ENCODE data around the gene PTCH1. TPM values are rescaled to one million over a fixed set of nuclear protein-coding genes. Genes with fewer than 3 reads are reported as not detected.

PTCH1 gene
- polyA plus RNA-seq, 2 of the 4 experiments (the other 2 are of a cell fraction): 1.9 to 4.8 TPM

DNA sequence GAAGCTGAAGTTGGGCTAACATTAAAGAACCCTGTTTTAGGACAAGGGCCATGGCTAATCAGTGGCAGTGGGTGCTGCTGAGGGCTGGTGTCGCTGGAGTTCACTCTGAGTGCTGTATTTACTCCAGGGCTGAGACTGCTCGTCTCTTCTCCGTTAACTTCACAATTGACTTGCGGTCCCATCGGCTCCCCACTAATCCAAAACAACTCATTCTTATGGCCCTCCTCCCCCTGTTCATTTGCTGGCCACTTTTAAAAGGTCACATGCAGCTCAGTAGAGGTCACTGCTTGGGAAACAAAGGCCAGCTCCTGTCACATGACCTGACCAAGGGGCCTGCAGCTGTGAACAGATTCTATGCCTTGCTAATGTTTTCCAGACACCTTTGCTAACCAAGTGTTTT lies 38.4 kb downstream of the PTCH1 start:
- no peaks in the 10 kb centered on the region for H3K4me1 ChIP-seq
- ChIA-PET CTCF (interaction anchor here (1.0 to 1.4 kb wide), 2 partner anchors 13 to 16 kb away, joined by 3 to 4 read pairs; no protein-coding TSS in a partner anchor), POLR2A (no interaction called here)
- H3K4me3 ChIP-seq: no peak overlapping the region
- no peaks in the 10 kb centered on the region for H3K9me3 ChIP-seq
- whole genome bisulfite sequencing (ENCODE audit: missing lambda C conversion rate): 94% methylated on average over 5 of the region's 5 CpGs
- no peak overlapping the region for H3K27ac ChIP-seq
- H3K4me2 ChIP-seq: no peak overlapping the region
- DNase-seq (ENCODE audit: low read depth in 1 of 2, low spot score in 1 of 2) (no peak), FAIRE-seq (no peak), ATAC-seq (no peak)
- TF ChIP-seq RARB (CRISPR knock-in tag; IDR thresholded peaks at IDR 0.05) (no peak), NPAS2 (CRISPR knock-in tag; IDR thresholded peaks at IDR 0.05; ENCODE audit: borderline replicate concordance) (no peak), FOSL2 (IDR thresholded peaks at IDR 0.05) (no peak), FOSL2 (CRISPR knock-in tag; IDR thresholded peaks at IDR 0.05) (no peak), KDM1A (IDR thresholded peaks at IDR 0.05; ENCODE audit: low read depth) (no peak), RFX5 (IDR thresholded peaks at IDR 0.05) (no peak), HOXB13 (CRISPR knock-in tag; IDR thresholded peaks at IDR 0.05; ENCODE audit: low read depth) (no peak), CHD4 (IDR thresholded peaks at IDR 0.05; ENCODE audit: borderline replicate concordance) (no peak), EP300 (IDR thresholded peaks at IDR 0.05) (no peak), MAZ (IDR thresholded peaks at IDR 0.05; ENCODE audit: borderline replicate concordance, low read depth, low read length) (no peak), ZC3H11A (IDR thresholded peaks at IDR 0.05) (no peak), CEBPB (IDR thresholded peaks at IDR 0.05) (no peak), SREBF2 (IDR thresholded peaks at IDR 0.05) (no peak), PHF8 (IDR thresholded peaks at IDR 0.05; ENCODE audit: borderline replicate concordance, low read depth) (no peak)
- TF ChIP-seq, protein P1, sequence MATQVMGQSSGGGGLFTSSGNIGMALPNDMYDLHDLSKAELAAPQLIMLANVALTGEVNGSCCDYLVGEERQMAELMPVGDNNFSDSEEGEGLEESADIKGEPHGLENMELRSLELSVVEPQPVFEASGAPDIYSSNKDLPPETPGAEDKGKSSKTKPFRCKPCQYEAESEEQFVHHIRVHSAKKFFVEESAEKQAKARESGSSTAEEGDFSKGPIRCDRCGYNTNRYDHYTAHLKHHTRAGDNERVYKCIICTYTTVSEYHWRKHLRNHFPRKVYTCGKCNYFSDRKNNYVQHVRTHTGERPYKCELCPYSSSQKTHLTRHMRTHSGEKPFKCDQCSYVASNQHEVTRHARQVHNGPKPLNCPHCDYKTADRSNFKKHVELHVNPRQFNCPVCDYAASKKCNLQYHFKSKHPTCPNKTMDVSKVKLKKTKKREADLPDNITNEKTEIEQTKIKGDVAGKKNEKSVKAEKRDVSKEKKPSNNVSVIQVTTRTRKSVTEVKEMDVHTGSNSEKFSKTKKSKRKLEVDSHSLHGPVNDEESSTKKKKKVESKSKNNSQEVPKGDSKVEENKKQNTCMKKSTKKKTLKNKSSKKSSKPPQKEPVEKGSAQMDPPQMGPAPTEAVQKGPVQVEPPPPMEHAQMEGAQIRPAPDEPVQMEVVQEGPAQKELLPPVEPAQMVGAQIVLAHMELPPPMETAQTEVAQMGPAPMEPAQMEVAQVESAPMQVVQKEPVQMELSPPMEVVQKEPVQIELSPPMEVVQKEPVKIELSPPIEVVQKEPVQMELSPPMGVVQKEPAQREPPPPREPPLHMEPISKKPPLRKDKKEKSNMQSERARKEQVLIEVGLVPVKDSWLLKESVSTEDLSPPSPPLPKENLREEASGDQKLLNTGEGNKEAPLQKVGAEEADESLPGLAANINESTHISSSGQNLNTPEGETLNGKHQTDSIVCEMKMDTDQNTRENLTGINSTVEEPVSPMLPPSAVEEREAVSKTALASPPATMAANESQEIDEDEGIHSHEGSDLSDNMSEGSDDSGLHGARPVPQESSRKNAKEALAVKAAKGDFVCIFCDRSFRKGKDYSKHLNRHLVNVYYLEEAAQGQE (IDR thresholded peaks at IDR 0.05): no peak
- TF ChIP-seq, protein P2, sequence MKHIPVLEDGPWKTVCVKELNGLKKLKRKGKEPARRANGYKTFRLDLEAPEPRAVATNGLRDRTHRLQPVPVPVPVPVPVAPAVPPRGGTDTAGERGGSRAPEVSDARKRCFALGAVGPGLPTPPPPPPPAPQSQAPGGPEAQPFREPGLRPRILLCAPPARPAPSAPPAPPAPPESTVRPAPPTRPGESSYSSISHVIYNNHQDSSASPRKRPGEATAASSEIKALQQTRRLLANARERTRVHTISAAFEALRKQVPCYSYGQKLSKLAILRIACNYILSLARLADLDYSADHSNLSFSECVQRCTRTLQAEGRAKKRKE (CRISPR knock-in tag; IDR thresholded peaks at IDR 0.05; ENCODE audit: low read depth): no peak
- TF ChIP-seq, protein P3, sequence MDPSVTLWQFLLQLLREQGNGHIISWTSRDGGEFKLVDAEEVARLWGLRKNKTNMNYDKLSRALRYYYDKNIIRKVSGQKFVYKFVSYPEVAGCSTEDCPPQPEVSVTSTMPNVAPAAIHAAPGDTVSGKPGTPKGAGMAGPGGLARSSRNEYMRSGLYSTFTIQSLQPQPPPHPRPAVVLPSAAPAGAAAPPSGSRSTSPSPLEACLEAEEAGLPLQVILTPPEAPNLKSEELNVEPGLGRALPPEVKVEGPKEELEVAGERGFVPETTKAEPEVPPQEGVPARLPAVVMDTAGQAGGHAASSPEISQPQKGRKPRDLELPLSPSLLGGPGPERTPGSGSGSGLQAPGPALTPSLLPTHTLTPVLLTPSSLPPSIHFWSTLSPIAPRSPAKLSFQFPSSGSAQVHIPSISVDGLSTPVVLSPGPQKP (IDR thresholded peaks at IDR 0.05; ENCODE audit: low read depth, low read length): no peak

DNA sequence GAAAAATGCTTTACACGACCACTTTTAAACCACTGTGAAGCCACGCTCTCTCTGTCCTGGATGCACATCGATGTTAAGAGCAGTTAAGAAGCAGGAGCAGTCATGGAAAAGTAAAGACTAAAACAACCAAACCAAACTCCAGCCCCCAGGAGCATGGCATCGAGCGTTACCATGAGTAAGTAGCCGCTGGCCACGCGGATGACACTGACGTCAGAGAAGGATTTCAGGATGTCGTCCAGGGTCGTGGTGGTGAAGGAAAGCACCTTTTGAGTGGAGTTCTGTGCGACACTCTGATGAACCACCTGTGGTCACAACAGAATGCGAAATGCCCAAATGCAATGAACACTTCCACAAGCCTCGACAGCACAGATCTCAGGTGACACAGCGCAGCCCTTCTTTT lies 38.9 kb downstream of the PTCH1 start:
- H3K4me2 ChIP-seq: no peak overlapping the region
- DNase-seq (ENCODE audit: low read depth in 1 of 2, low spot score in 1 of 2) (no peak), FAIRE-seq (no peak), ATAC-seq (no peak)
- POLR2A ChIA-PET: no interaction called here
- 89% methylated on average over 15 of the region's 15 CpGs for WGBS (ENCODE audit: missing lambda C conversion rate)
- H3K4me3 ChIP-seq: no peak overlapping the region
- H3K9me3 ChIP-seq: no peaks in the 10 kb centered on the region
- no peaks in the 10 kb centered on the region for H3K4me1 ChIP-seq
- CTCF ChIA-PET: interaction anchor here (1.0 to 1.4 kb wide), 2 partner anchors 12 to 17 kb away, joined by 3 to 4 read pairs; no protein-coding TSS in a partner anchor
- TF ChIP-seq EP300 (IDR thresholded peaks at IDR 0.05) (no peak), TP53 (CRISPR knock-in tag; IDR thresholded peaks at IDR 0.05) (no peak), MYC (IDR thresholded peaks at IDR 0.05; ENCODE audit: borderline replicate concordance, low read length) (no peak), RNF2 (IDR thresholded peaks at IDR 0.05; ENCODE audit: borderline replicate concordance, low read depth) (no peak), TFCP2L1 (CRISPR knock-in tag; IDR thresholded peaks at IDR 0.05) (no peak), NFE2L2 (conservative IDR thresholded peaks at IDR 0.05; ENCODE audit: low read length) (no peak), MAZ (IDR thresholded peaks at IDR 0.05; ENCODE audit: borderline replicate concordance, low read depth, low read length) (no peak), EHF (CRISPR knock-in tag; IDR thresholded peaks at IDR 0.05) (no peak), BHLHE40 (IDR thresholded peaks at IDR 0.05; ENCODE audit: low read depth, low read length) (no peak), HOXB13 (CRISPR knock-in tag; IDR thresholded peaks at IDR 0.05; ENCODE audit: low read depth) (no peak), PHF8 (IDR thresholded peaks at IDR 0.05; ENCODE audit: borderline replicate concordance, low read depth) (no peak), ZNF302 (CRISPR knock-in tag; IDR thresholded peaks at IDR 0.05) (no peak), NR3C1 (IDR thresholded peaks at IDR 0.05) (no peak)
- TF ChIP-seq, protein P2 (CRISPR knock-in tag; IDR thresholded peaks at IDR 0.05; ENCODE audit: low read depth): no peak
- no peak overlapping the region for H3K27ac ChIP-seq
